GM21529 (cell line): ENCODE results near the gene BCL2L12.
"Not testable (repeated sequence)": the region's sequence is repeated elsewhere in the genome, so short reads cannot be mapped to it uniquely, and the experiment has no call there.

ENCODE experiments used
- ATAC-seq: cut with Tn5 transposase; IDR thresholded peaks from one replicate; pipeline ENCODE4 v1.9.1; 2021; ENCODE audit not compliant: unreplicated experiment

Gene BCL2L12

GRCh38 chr19:49665351-49666119 is at the start of gene BCL2L12, which contains the start of gene IRF3:
TSS of gene BCL2L12 (plus strand) at chr19:49665933. CDS start at chr19:49666693, 760 bp downstream.
TSS of gene IRF3 (minus strand) at chr19:49665857. CDS start at chr19:49664838, 1,019 bp downstream.
- peak; percentile 72 for ATAC-seq

- no peak for ATAC-seq
These were observed 49.2 kb upstream of the BCL2L12 start for GRCh38 chr19:49616532-49616931.

GRCh38 chr19:49616945-49617344 is 48.8 kb upstream of the BCL2L12 start:
- ATAC-seq: no peak

- ATAC-seq: not testable (repeated sequence)
These were observed 47.9 kb upstream of the BCL2L12 start for GRCh38 chr19:49617860-49618259.

- no peak for ATAC-seq
These were observed 40.5 kb upstream of the BCL2L12 start for GRCh38 chr19:49624967-49625910.

GRCh38 chr19:49626226-49626625 is 39.5 kb upstream of the BCL2L12 start:
- ATAC-seq: no peak

- no peak for ATAC-seq
These were observed 36.1 kb upstream of the BCL2L12 start for GRCh38 chr19:49629659-49630058.

- no peak for ATAC-seq
These were observed 34.6 kb upstream of the BCL2L12 start for GRCh38 chr19:49631014-49631588.

GRCh38 chr19:49631610-49632192 is 34.0 kb upstream of the BCL2L12 start:
- ATAC-seq: no peak

GRCh38 chr19:49632576-49632975 is 33.2 kb upstream of the BCL2L12 start:
- no peak for ATAC-seq

GRCh38 chr19:49633273-49633672 is 32.5 kb upstream of the BCL2L12 start:
- not testable (repeated sequence) for ATAC-seq

GRCh38 chr19:49635530-49636232 is 30.1 kb upstream of the BCL2L12 start:
- no peak for ATAC-seq

- ATAC-seq: no peak
These were observed 29.4 kb upstream of the BCL2L12 start for GRCh38 chr19:49636233-49636932.

- no peak for ATAC-seq
These were observed 27.7 kb upstream of the BCL2L12 start for GRCh38 chr19:49637821-49638738.

GRCh38 chr19:49639401-49640112 is 26.2 kb upstream of the BCL2L12 start:
- ATAC-seq: no peak

- ATAC-seq: peak; percentile 65
These were observed 25.4 kb upstream of the BCL2L12 start, which contains the start of gene RRAS for GRCh38 chr19:49640113-49640898. TSS of gene RRAS (minus strand) at chr19:49640143. CDS start at chr19:49640098, 45 bp downstream.
